C4-2B (cell line): ENCODE results near the gene RBM6.

Source experiments
- H3K27ac ChIP-seq: fragments of 450-650 bp; 2 replicates; pipeline ENCODE4 v1.5.1; 2017
- ZFX ChIP-seq: fragments of 450-650 bp; IDR thresholded peaks from 2 replicates; pipeline ENCODE4 v1.6.1; 2017
- TF ChIP-seq, protein P1 (sequence below): fragments of 450-650 bp; conservative IDR thresholded peaks from 2 replicates; pipeline ENCODE4 v1.5.1; 2017; ENCODE audit warnings: mild to moderate bottlenecking

Gene RBM6

GRCh38 chr3:49937090-49937489 is 2.9 kb upstream of the RBM6 start:
- TF ChIP-seq ZFX: no peak
- TF ChIP-seq, protein P1, sequence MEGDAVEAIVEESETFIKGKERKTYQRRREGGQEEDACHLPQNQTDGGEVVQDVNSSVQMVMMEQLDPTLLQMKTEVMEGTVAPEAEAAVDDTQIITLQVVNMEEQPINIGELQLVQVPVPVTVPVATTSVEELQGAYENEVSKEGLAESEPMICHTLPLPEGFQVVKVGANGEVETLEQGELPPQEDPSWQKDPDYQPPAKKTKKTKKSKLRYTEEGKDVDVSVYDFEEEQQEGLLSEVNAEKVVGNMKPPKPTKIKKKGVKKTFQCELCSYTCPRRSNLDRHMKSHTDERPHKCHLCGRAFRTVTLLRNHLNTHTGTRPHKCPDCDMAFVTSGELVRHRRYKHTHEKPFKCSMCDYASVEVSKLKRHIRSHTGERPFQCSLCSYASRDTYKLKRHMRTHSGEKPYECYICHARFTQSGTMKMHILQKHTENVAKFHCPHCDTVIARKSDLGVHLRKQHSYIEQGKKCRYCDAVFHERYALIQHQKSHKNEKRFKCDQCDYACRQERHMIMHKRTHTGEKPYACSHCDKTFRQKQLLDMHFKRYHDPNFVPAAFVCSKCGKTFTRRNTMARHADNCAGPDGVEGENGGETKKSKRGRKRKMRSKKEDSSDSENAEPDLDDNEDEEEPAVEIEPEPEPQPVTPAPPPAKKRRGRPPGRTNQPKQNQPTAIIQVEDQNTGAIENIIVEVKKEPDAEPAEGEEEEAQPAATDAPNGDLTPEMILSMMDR: no peak
- no peak overlapping the region for H3K27ac ChIP-seq

GRCh38 chr3:49940667-49941249 is 808 bp downstream of the RBM6 start:
- no peak for TF ChIP-seq ZFX
- TF ChIP-seq, protein P1: no peak
- peak overlapping the region; percentile 81 for H3K27ac ChIP-seq

DNA sequence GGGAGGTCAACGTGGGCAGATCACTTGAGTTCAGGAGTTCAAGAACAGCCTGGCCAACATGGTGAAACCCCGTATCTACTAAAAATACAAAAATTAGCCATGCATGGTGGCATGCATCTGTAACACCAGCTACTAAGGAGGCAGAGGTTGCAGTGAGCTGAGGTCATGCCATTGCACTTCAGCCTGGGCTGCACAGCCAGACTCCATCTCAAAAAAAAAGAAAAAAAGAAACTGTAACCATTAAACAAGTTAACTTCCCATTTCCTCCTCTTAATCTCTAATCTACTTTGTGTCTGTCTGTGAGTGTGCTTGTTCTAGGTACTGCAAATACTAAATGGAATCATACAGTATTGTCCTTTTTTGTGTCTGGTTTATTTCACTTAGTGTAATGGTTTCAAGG is 2.7 kb downstream of the RBM6 start:
- TF ChIP-seq, protein P1: no peak
- no peak for TF ChIP-seq ZFX

GRCh38 chr3:49952924-49953323 is 13.0 kb downstream of the RBM6 start:
- TF ChIP-seq, protein P1: no peak
- no peak for TF ChIP-seq ZFX
- no peak overlapping the region for H3K27ac ChIP-seq

More for the DNA sequence above, 2.7 kb downstream of the RBM6 start:
- H3K27ac ChIP-seq: no peak overlapping the region

GRCh38 chr3:49955636-49956035 is 15.7 kb downstream of the RBM6 start:
- TF ChIP-seq, protein P1: no peak
- no peak for TF ChIP-seq ZFX
- no peak overlapping the region for H3K27ac ChIP-seq

GRCh38 chr3:49966233-49966942 is 26.4 kb downstream of the RBM6 start:
- H3K27ac ChIP-seq: no peak overlapping the region
- TF ChIP-seq, protein P1: no peak
- TF ChIP-seq ZFX: no peak

DNA sequence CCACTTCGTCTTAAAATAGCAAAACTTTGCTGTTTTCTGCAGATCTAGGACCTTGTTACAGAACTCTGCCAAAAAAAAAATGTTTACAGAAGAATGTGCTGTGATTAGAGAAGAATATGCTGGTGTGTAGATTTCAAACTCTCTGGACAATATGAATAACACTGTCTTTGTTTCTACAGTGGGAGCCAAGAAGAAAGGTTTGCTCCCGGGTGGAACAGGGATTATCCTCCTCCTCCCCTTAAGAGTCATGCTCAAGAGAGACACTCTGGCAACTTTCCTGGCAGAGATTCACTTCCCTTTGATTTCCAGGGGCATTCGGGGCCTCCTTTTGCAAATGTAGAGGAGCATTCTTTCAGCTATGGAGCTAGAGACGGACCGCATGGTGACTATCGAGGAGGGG is 27.3 kb downstream of the RBM6 start:
- no peak for TF ChIP-seq ZFX
- TF ChIP-seq, protein P1: no peak
- H3K27ac ChIP-seq: no peak overlapping the region
